Activated gamma-delta T cell (primary cell): ENCODE results near the gene NDUFS6.
"Not testable (repeated sequence)": the region's sequence is repeated elsewhere in the genome, so short reads cannot be mapped to it uniquely, and the experiment has no call there.

Experiments
- DNase-seq: peaks from one replicate; lab custom pipeline; 2025; lab: John Stamatoyannopoulos, UW

NDUFS6 gene

GRCh38 chr5:1833264-1834021 lies 32.2 kb downstream of the NDUFS6 start:
- DNase-seq = no peak

GRCh38 chr5:1834022-1834551 lies 32.9 kb downstream of the NDUFS6 start:
- no peak for DNase-seq

GRCh38 chr5:1834721-1835429 lies 33.7 kb downstream of the NDUFS6 start:
- DNase-seq = no peak

GRCh38 chr5:1835431-1835830 lies 34.2 kb downstream of the NDUFS6 start:
- DNase-seq = no peak

GRCh38 chr5:1836176-1836890 lies 35.1 kb downstream of the NDUFS6 start:
- no peak for DNase-seq

- no peak for DNase-seq
Observed at GRCh38 chr5:1836891-1837880, 36.0 kb downstream of the NDUFS6 start.

- no peak for DNase-seq
Observed at GRCh38 chr5:1838013-1838412, 36.8 kb downstream of the NDUFS6 start.

GRCh38 chr5:1840071-1840547 lies 38.9 kb downstream of the NDUFS6 start:
- DNase-seq = no peak

GRCh38 chr5:1840741-1841521 lies 39.7 kb downstream of the NDUFS6 start:
- DNase-seq = no peak

- no peak for DNase-seq
Observed at GRCh38 chr5:1842004-1842819, 41.0 kb downstream of the NDUFS6 start.

- DNase-seq = not testable (repeated sequence)
Observed at GRCh38 chr5:1843761-1844160, 42.6 kb downstream of the NDUFS6 start.

GRCh38 chr5:1844708-1845436 lies 43.7 kb downstream of the NDUFS6 start:
- DNase-seq = no peak

- no peak for DNase-seq
Observed at GRCh38 chr5:1845696-1846095, 44.5 kb downstream of the NDUFS6 start.

GRCh38 chr5:1846583-1846982 lies 45.4 kb downstream of the NDUFS6 start:
- DNase-seq = no peak

GRCh38 chr5:1847056-1847455 lies 45.8 kb downstream of the NDUFS6 start:
- DNase-seq = no peak

- no peak for DNase-seq
Observed at GRCh38 chr5:1847611-1848010, 46.4 kb downstream of the NDUFS6 start.

GRCh38 chr5:1850324-1851154 lies 49.3 kb downstream of the NDUFS6 start:
- no peak for DNase-seq
